Measurements from ENCODE around the gene RSPH3. TPM values are rescaled to one million over a fixed set of nuclear protein-coding genes. Genes with fewer than 3 reads are reported as not detected.

Gene RSPH3
- total and polyA plus RNA-seq, 8 donors: 10.5 to 18.0 (median 11.2) TPM

- Histone ChIP-seq H3K27ac (no peak overlapping the region), H3K27me3 (peaks cover 0 to 13% of the 10 kb centered on the region in 2 donors), H3K9me3 (no peaks in the 10 kb centered on the region), H3K36me3 (no peaks in the 10 kb centered on the region), H3K4me1 (peaks cover 0 to 8% of the 10 kb centered on the region in 2 donors), H3K4me3 (no peak overlapping the region)
- DNase-seq: no peak
- TF ChIP-seq CTCF (IDR thresholded peaks at IDR 0.05): no peak
- intact Hi-C loops (cut with DNase I): no loop called here
- ATAC-seq: no peak
These were observed 61.8 kb downstream of the RSPH3 start for GRCh38 chr6:158938220-158938619.

- DNase-seq (no peak), ATAC-seq (no peak)
These were observed 65.8 kb downstream of the RSPH3 start for GRCh38 chr6:158934157-158934556.

GRCh38 chr6:158933079-158933595, 66.9 kb downstream of the RSPH3 start:
- no peak overlapping the region for H3K27ac ChIP-seq
- no peak for ATAC-seq
- no peak for DNase-seq
- no peaks in the 10 kb centered on the region for H3K4me1 ChIP-seq
- intact Hi-C loops (cut with DNase I): no loop called here
- no peaks in the 10 kb centered on the region for H3K36me3 ChIP-seq
- H3K4me3 ChIP-seq: no peak overlapping the region
- H3K9me3 ChIP-seq: no peaks in the 10 kb centered on the region
- TF ChIP-seq CTCF (IDR thresholded peaks at IDR 0.05): no peak
- H3K27me3 ChIP-seq: no peaks in the 10 kb centered on the region

More at GRCh38 chr6:158934157-158934556, 65.8 kb downstream of the RSPH3 start:
- no peak overlapping the region for H3K27ac ChIP-seq
- intact Hi-C loops (cut with DNase I): no loop called here
- no peak overlapping the region for H3K4me3 ChIP-seq
- TF ChIP-seq CTCF (IDR thresholded peaks at IDR 0.05): no peak
- no peaks in the 10 kb centered on the region for H3K9me3 ChIP-seq
- H3K4me1 ChIP-seq: peaks cover 0 to 6% of the 10 kb centered on the region in 2 donors
- no peaks in the 10 kb centered on the region for H3K36me3 ChIP-seq
- H3K27me3 ChIP-seq: peaks cover 0 to 5% of the 10 kb centered on the region in 2 donors

- no peaks in the 10 kb centered on the region for H3K4me1 ChIP-seq
- H3K9me3 ChIP-seq: no peaks in the 10 kb centered on the region
- no peak overlapping the region for H3K4me3 ChIP-seq
- no peaks in the 10 kb centered on the region for H3K36me3 ChIP-seq
- DNase-seq: no peak
- TF ChIP-seq CTCF (IDR thresholded peaks at IDR 0.05): no peak
- intact Hi-C loops (cut with DNase I): no loop called here
- H3K27ac ChIP-seq: no peak overlapping the region
- no peak for ATAC-seq
- no peaks in the 10 kb centered on the region for H3K27me3 ChIP-seq
These were observed 71.9 kb downstream of the RSPH3 start for GRCh38 chr6:158928068-158928467.

- intact Hi-C loops (cut with DNase I): no loop called here
- Histone ChIP-seq H3K27ac (no peak overlapping the region), H3K4me3 (no peak overlapping the region), H3K36me3 (no peaks in the 10 kb centered on the region), H3K4me1 (no peaks in the 10 kb centered on the region), H3K9me3 (no peaks in the 10 kb centered on the region), H3K27me3 (no peaks in the 10 kb centered on the region)
- DNase-seq (no peak), ATAC-seq (no peak)
- no peak for TF ChIP-seq CTCF (IDR thresholded peaks at IDR 0.05)
These were observed 73.6 kb downstream of the RSPH3 start for GRCh38 chr6:158926414-158926813.
